RWPE2 (cell line): ENCODE results near the gene CCDC33.

Experiments
- ATAC-seq: fragments of 200-7000 bp; cut with Tn5 transposase; 3 replicates; pipeline ENCODE4 v1.9.1; 2021; ENCODE audit warnings: low read depth
- DNase-seq: peaks from one replicate; pipeline ENCODE4 v3.0.0-alpha.2; 2020; ENCODE audit warnings: low spot score
- H3K27ac ChIP-seq: fragments of 450-650 bp; 2 replicates; pipeline ENCODE4 v1.5.1; 2017; ENCODE audit warnings: mild to moderate bottlenecking; ENCODE audit not compliant: poor library complexity, severe bottlenecking
- H3K27me3 ChIP-seq: fragments of 250-450 bp; sonication (Bioruptor Pico); 2 replicates; pipeline ENCODE4 v1.5.1; 2021; ENCODE audit warnings: mild to moderate bottlenecking, moderate library complexity; ENCODE audit not compliant: insufficient read depth, poor library complexity, severe bottlenecking
- H3K36me3 ChIP-seq: fragments of 250-450 bp; sonication (Bioruptor Pico); 2 replicates; pipeline ENCODE4 v1.5.1; 2020; ENCODE audit warnings: low read depth, mild to moderate bottlenecking, moderate library complexity
- H3K4me1 ChIP-seq: fragments of 250-450 bp; sonication (Bioruptor Pico); 2 replicates; pipeline ENCODE4 v1.5.1; 2021; ENCODE audit warnings: mild to moderate bottlenecking, moderate library complexity; ENCODE audit not compliant: insufficient read depth, poor library complexity, severe bottlenecking
- H3K4me3 ChIP-seq: fragments of 250-450 bp; sonication (Bioruptor Pico); 2 replicates; pipeline ENCODE4 v1.5.1; 2021; ENCODE audit warnings: mild to moderate bottlenecking, moderate library complexity; ENCODE audit not compliant: severe bottlenecking
- H3K9me3 ChIP-seq: fragments of 250-450 bp; sonication (Bioruptor Pico); 2 replicates; pipeline ENCODE4 v1.5.1; 2021; ENCODE audit warnings: mild to moderate bottlenecking, moderate library complexity; ENCODE audit not compliant: severe bottlenecking
- TF ChIP-seq, protein P1 (sequence below): fragments of 450-650 bp; IDR thresholded peaks from one replicate; pipeline ENCODE4 v1.5.1; 2017; ENCODE audit warnings: mild to moderate bottlenecking, moderate library complexity; ENCODE audit not compliant: poor library complexity, severe bottlenecking

Gene CCDC33

DNA sequence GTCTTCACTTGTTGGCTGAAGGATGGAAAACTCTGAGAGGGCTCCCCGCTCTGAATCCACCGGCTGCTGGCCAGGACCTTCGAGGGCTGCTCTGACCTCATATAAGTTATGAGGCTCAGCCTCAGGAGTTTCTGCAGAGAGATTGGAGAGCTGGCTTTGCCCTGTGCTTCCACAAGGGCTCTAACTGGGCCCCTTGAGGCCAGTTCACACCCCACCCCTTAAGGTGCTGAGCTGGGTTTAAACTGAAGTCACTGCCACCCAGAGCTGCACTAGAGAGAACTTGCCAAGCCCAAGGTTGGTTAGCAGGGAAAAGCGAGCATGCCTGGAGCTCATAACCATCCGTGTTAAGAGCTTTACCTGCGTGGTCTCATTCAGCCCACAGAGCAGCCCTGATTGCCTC is 2.8 kb upstream of the CCDC33 start:
- DNase-seq (no peak), ATAC-seq (no peak)
- Histone ChIP-seq H3K27me3 (no peaks in the 10 kb centered on the region), H3K27ac (no peak overlapping the region), H3K4me1 (no peaks in the 10 kb centered on the region), H3K9me3 (no peaks in the 10 kb centered on the region), H3K4me3 (no peak overlapping the region), H3K36me3 (no peaks in the 10 kb centered on the region)
- TF ChIP-seq, protein P1, sequence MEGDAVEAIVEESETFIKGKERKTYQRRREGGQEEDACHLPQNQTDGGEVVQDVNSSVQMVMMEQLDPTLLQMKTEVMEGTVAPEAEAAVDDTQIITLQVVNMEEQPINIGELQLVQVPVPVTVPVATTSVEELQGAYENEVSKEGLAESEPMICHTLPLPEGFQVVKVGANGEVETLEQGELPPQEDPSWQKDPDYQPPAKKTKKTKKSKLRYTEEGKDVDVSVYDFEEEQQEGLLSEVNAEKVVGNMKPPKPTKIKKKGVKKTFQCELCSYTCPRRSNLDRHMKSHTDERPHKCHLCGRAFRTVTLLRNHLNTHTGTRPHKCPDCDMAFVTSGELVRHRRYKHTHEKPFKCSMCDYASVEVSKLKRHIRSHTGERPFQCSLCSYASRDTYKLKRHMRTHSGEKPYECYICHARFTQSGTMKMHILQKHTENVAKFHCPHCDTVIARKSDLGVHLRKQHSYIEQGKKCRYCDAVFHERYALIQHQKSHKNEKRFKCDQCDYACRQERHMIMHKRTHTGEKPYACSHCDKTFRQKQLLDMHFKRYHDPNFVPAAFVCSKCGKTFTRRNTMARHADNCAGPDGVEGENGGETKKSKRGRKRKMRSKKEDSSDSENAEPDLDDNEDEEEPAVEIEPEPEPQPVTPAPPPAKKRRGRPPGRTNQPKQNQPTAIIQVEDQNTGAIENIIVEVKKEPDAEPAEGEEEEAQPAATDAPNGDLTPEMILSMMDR: no peak

DNA sequence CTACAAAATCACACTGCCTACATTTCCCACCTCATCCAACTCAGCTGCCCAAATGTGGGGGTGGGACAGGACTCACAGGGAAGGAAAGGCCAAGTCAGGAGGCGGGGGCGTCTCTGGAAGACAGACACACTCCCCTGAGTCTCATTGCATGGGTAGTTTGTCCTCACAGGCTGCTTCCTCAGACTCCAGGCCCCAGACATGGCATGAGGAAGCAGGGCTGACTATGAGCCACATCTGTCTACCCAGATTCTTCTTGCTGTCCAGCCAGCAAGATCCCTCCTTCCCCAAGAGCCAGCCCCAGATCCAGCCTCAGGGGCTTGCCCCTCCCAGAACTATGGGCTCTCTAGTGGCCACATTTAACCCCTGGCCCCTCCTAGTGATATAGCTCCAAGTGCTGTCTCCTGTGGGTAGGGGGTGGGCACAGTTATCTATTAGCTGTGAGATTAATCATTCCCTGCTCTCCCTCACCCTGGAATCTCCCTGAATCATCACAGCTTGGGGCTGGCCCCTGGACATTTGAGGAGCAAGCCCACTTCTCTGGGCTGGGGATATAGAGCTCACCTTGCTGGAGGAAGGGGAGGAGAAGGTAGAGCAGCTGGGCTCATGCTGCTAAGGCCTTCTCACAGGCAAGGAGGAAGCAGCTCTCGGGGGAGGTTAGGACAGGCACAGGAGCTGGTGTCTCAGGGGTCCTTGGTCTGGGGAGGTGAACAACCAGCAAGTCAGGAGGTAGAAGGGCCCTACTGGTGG is 2.1 kb upstream of the CCDC33 start:
- no peak for ATAC-seq
- Histone ChIP-seq H3K27me3 (no peaks in the 10 kb centered on the region), H3K4me3 (no peak overlapping the region), H3K27ac (no peak overlapping the region), H3K9me3 (no peaks in the 10 kb centered on the region), H3K36me3 (no peaks in the 10 kb centered on the region), H3K4me1 (no peaks in the 10 kb centered on the region)
- TF ChIP-seq, protein P1: no peak
- DNase-seq: no peak

DNA sequence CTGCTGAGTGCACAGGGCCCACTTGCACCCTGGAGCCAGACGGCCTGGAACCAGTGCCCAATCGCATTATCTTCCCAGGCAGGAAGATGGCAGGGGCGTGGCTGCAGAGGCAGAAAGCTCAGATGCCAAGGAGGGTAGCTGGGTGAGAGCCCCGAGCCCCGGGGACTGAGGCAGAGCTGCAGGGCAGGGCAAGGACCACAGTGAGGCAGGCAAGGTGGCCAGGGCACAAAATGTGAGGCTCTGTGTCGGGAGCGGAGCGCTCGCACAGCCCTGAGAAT is 1.6 kb upstream of the CCDC33 start:
- H3K9me3 ChIP-seq: no peaks in the 10 kb centered on the region
- no peak overlapping the region for H3K27ac ChIP-seq
- ATAC-seq (no peak), DNase-seq (no peak)
- TF ChIP-seq, protein P1: no peak
- no peak overlapping the region for H3K4me3 ChIP-seq
- H3K4me1 ChIP-seq: peaks cover under 1% of the 10 kb centered on the region
- H3K36me3 ChIP-seq: no peaks in the 10 kb centered on the region
- no peaks in the 10 kb centered on the region for H3K27me3 ChIP-seq

DNA sequence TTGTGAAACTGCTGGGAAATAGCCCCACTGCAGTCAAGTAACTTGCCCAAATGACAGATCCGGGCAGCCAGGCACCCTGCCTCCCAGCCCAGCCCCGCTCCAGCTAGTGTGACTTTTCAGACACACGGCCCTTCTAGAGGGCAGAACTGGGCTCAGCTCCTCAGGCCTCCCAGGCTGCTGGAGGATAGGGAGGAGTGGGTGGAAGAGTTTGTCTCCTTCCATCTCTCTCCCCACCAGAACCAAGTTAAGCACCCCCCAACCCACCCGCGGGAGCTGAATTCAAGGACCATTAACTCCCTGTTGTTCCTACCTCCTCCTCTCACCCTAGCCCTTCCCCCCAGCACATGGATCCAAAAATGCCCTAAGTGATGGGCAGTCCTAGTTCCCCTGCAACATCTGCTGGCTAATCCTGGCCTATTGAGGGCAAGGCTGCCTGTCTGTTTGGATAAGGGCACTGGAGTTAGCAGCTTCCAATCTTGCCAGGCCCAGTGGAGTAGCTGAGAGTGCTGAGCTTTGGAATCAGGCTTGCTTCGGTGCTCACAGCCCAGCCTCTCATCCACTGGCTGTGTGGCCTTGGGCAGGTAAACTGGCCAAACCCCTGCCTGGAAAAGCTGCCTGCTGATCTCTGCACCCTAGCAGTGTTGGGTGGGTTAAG is 3.1 kb downstream of the CCDC33 start:
- Histone ChIP-seq H3K9me3 (no peaks in the 10 kb centered on the region), H3K4me3 (no peak overlapping the region), H3K27ac (peak overlapping the region; percentile 38), H3K27me3 (no peaks in the 10 kb centered on the region), H3K4me1 (peaks cover 24% of the 10 kb centered on the region), H3K36me3 (no peaks in the 10 kb centered on the region)
- ATAC-seq: no peak
- no peak for DNase-seq
- TF ChIP-seq, protein P1: no peak

DNA sequence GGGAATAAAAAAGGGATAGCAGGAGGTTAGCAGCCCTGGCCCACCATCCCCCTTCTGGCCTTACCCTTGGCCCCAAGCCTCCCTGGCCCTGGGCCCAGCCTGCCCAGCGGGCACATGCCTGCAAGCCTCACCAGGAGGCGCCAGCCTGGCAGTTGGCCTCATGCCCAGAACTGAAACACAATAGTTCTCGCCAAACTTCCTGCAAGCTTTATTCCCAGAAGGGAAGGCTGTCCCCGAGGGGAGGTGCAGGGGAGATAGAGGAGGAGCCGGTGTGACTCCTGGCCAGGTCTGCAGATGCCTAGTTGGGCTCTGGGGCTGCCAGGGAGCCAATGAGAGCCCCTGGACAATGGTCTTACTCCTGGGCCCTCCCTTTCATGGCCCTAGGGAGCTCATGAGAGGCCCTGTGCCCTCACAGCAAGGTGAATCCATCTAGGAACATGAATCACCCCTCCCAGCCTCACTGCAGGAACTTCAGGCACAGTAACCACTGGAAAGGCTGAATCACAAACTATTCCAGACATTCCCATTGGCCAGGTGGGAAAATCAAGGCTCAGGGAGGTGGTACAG is 4.0 kb downstream of the CCDC33 start:
- Histone ChIP-seq H3K27me3 (no peaks in the 10 kb centered on the region), H3K36me3 (no peaks in the 10 kb centered on the region), H3K4me3 (no peak overlapping the region), H3K27ac (peak overlapping the region; percentile 38), H3K4me1 (peaks cover 24% of the 10 kb centered on the region), H3K9me3 (no peaks in the 10 kb centered on the region)
- ATAC-seq: peak; percentile 95
- TF ChIP-seq, protein P1: peak; percentile 89
- peak; percentile 97 for DNase-seq
